Embryonic facial prominence (tissue), 1 donor: ENCODE results near the gene HOXB7.

Source experiments
- DNase-seq: peaks from one replicate; pipeline ENCODE4 v3.0.0-alpha.2; 2016; ENCODE audit errors: extremely low spot score

HOXB7 gene

GRCh38 chr17:48594538-48595277 is 16.1 kb downstream of the HOXB7 start:
- DNase-seq = no peak

- DNase-seq = no peak
These were observed 16.8 kb downstream of the HOXB7 start for GRCh38 chr17:48593840-48594537.

- no peak for DNase-seq
These were observed 17.5 kb downstream of the HOXB7 start, which contains the start of gene HOXB5 for GRCh38 chr17:48593126-48593829. Gene HOXB5 (minus strand): TSS chr17:48593779. CDS start chr17:48593682, 97 bp downstream.

- DNase-seq = no peak
These were observed 18.2 kb downstream of the HOXB7 start for GRCh38 chr17:48592577-48592976.

GRCh38 chr17:48592057-48592514 is 18.7 kb downstream of the HOXB7 start:
- DNase-seq = no peak

- no peak for DNase-seq
These were observed 19.4 kb downstream of the HOXB7 start for GRCh38 chr17:48591255-48592056.

- no peak for DNase-seq
These were observed 20.1 kb downstream of the HOXB7 start for GRCh38 chr17:48590607-48591161.

GRCh38 chr17:48589831-48590606 is 20.8 kb downstream of the HOXB7 start, which contains the start of gene HOXB3:
Gene HOXB3 (minus strand): TSS chr17:48590241. CDS start chr17:48552474, 37,767 bp downstream.
- DNase-seq = no peak

- DNase-seq = no peak
These were observed 21.6 kb downstream of the HOXB7 start for GRCh38 chr17:48589060-48589830.

- no peak for DNase-seq
These were observed 22.3 kb downstream of the HOXB7 start for GRCh38 chr17:48588528-48588927.

- DNase-seq = no peak
These were observed 22.8 kb downstream of the HOXB7 start for GRCh38 chr17:48588074-48588415.

GRCh38 chr17:48587276-48588073 is 23.3 kb downstream of the HOXB7 start:
- DNase-seq = no peak

GRCh38 chr17:48586355-48587258 is 24.2 kb downstream of the HOXB7 start:
- no peak for DNase-seq

- no peak for DNase-seq
These were observed 26.5 kb downstream of the HOXB7 start for GRCh38 chr17:48584223-48584741.

- no peak for DNase-seq
These were observed 27.1 kb downstream of the HOXB7 start for GRCh38 chr17:48583708-48584222.

- DNase-seq = no peak
These were observed 28.1 kb downstream of the HOXB7 start for GRCh38 chr17:48582750-48583069.

GRCh38 chr17:48579760-48580554 is 30.9 kb downstream of the HOXB7 start:
- no peak for DNase-seq
